Erythroblast (primary cell): ENCODE measurements around the gene ADAM17.

Source experiments
- GATA1 ChIP-seq: IDR thresholded peaks from 2 replicates; pipeline ENCODE4 v1.6.1; 2011; ENCODE audit warnings: low read depth, mild to moderate bottlenecking, control low read depth, low read length, moderate library complexity
- POLR2A ChIP-seq: IDR thresholded peaks from 2 replicates; pipeline ENCODE4 v1.6.1; 2011; ENCODE audit warnings: mild to moderate bottlenecking, low read length

GRCh38 chr2:9477914-9478313 is 77.7 kb downstream of the ADAM17 start:
- TF ChIP-seq POLR2A (no peak), GATA1 (no peak)
